Measurements from ENCODE around the gene TTK. TPM values are rescaled to one million over a fixed set of nuclear protein-coding genes. Genes with fewer than 3 reads are reported as not detected.
"Not testable (repeated sequence)": the region's sequence is repeated elsewhere in the genome, so short reads cannot be mapped to it uniquely, and the experiment has no call there.

Gene TTK
- total RNA-seq, 1 experiment from 2014 or later: 13.5 TPM

- DNase-seq (ENCODE audit: low spot score): no peak
Observed at GRCh38 chr6:80021131-80021530, 16.7 kb downstream of the TTK start.

GRCh38 chr6:80021591-80021990 lies 17.1 kb downstream of the TTK start:
- DNase-seq (ENCODE audit: low spot score): no peak

GRCh38 chr6:80022803-80023202 lies 18.4 kb downstream of the TTK start:
- no peak for DNase-seq (ENCODE audit: low spot score)

- no peak for DNase-seq (ENCODE audit: low spot score)
Observed at GRCh38 chr6:80028589-80028988, 24.1 kb downstream of the TTK start.

- DNase-seq (ENCODE audit: low spot score): no peak
Observed at GRCh38 chr6:80029470-80029869, 25.0 kb downstream of the TTK start.

- DNase-seq (ENCODE audit: low spot score): not testable (repeated sequence)
Observed at GRCh38 chr6:80048220-80048619, 43.8 kb downstream of the TTK start.

GRCh38 chr6:80060774-80061173 lies 56.3 kb downstream of the TTK start:
- DNase-seq (ENCODE audit: low spot score): no peak

- not testable (repeated sequence) for DNase-seq (ENCODE audit: low spot score)
Observed at GRCh38 chr6:80068146-80068545, 63.7 kb downstream of the TTK start.

- not testable (repeated sequence) for DNase-seq (ENCODE audit: low spot score)
Observed at GRCh38 chr6:80070431-80070830, 66.0 kb downstream of the TTK start.

GRCh38 chr6:80077067-80077466 lies 72.6 kb downstream of the TTK start:
- DNase-seq (ENCODE audit: low spot score): no peak

GRCh38 chr6:80088637-80089036 lies 84.2 kb downstream of the TTK start:
- no peak for DNase-seq (ENCODE audit: low spot score)

GRCh38 chr6:80091506-80091905 lies 87.1 kb downstream of the TTK start:
- DNase-seq (ENCODE audit: low spot score): no peak

Other genes starting within 250 kb of the TTK start
- not detected in 2 replicates for gene ELOVL4, start 57.1 kb upstream of the TTK start, total RNA-seq (2014; rRNA removed; shearing (Covaris generic))
- 25.0 and 27.0 TPM in 2 replicates for gene BCKDHB, start 102.0 kb downstream of the TTK start, total RNA-seq (2014; rRNA removed; shearing (Covaris generic))